ENCODE results near the gene TXNRD1.

DNA sequence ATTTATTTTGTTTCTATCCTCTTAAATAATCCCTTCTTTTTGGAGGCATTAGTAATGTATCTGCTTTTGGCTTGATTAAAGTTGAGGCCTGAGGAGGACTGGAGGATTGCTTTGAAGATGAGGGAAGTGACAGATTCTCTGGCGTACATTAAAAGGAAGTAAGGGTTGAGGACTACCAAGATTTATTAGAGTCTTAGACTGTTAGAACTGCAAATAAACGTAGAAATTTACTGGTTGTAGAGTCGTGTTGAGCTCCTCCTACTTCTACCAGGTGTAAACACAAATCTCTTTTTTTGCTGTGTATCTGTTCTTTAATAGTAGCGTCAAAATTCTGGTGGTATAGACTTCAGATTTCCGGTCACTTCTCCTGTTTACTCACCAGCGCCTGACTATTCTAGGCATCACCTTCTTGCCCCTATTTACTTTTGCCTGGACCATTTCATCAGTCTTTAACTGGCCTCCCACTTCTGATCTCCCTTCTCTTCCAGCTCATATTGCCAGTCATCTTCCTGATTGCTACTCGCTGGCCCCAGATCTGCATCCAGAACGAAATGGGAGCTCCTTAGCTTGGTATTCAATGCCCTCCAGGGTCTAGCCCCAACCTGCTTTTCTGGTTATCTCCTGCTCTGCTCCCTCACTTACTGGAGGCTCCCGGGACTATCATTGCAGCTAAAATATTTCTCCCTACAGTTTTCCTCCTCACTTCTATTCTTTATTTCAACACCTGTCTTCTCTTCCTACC lies 79.5 kb downstream of the TXNRD1 start:
- TF ChIP-seq, protein P1, sequence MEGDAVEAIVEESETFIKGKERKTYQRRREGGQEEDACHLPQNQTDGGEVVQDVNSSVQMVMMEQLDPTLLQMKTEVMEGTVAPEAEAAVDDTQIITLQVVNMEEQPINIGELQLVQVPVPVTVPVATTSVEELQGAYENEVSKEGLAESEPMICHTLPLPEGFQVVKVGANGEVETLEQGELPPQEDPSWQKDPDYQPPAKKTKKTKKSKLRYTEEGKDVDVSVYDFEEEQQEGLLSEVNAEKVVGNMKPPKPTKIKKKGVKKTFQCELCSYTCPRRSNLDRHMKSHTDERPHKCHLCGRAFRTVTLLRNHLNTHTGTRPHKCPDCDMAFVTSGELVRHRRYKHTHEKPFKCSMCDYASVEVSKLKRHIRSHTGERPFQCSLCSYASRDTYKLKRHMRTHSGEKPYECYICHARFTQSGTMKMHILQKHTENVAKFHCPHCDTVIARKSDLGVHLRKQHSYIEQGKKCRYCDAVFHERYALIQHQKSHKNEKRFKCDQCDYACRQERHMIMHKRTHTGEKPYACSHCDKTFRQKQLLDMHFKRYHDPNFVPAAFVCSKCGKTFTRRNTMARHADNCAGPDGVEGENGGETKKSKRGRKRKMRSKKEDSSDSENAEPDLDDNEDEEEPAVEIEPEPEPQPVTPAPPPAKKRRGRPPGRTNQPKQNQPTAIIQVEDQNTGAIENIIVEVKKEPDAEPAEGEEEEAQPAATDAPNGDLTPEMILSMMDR (IDR thresholded peaks at IDR 0.05; ENCODE audit: insufficient read depth, low read length) = no peak
- TF ChIP-seq POLR2AphosphoS5 (IDR thresholded peaks at IDR 0.05; ENCODE audit: low read depth) (no peak), GABPA (IDR thresholded peaks at IDR 0.05; ENCODE audit: low read depth) (no peak)
- TF ChIP-seq, protein P2, sequence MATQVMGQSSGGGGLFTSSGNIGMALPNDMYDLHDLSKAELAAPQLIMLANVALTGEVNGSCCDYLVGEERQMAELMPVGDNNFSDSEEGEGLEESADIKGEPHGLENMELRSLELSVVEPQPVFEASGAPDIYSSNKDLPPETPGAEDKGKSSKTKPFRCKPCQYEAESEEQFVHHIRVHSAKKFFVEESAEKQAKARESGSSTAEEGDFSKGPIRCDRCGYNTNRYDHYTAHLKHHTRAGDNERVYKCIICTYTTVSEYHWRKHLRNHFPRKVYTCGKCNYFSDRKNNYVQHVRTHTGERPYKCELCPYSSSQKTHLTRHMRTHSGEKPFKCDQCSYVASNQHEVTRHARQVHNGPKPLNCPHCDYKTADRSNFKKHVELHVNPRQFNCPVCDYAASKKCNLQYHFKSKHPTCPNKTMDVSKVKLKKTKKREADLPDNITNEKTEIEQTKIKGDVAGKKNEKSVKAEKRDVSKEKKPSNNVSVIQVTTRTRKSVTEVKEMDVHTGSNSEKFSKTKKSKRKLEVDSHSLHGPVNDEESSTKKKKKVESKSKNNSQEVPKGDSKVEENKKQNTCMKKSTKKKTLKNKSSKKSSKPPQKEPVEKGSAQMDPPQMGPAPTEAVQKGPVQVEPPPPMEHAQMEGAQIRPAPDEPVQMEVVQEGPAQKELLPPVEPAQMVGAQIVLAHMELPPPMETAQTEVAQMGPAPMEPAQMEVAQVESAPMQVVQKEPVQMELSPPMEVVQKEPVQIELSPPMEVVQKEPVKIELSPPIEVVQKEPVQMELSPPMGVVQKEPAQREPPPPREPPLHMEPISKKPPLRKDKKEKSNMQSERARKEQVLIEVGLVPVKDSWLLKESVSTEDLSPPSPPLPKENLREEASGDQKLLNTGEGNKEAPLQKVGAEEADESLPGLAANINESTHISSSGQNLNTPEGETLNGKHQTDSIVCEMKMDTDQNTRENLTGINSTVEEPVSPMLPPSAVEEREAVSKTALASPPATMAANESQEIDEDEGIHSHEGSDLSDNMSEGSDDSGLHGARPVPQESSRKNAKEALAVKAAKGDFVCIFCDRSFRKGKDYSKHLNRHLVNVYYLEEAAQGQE (IDR thresholded peaks at IDR 0.05; ENCODE audit: insufficient replicate concordance, low read depth) = no peak

All from HL-60 (cell line).